ENCODE measurements around the gene EYS. TPM values are rescaled to one million over a fixed set of nuclear protein-coding genes. Genes with fewer than 3 reads are reported as not detected.
"Not testable (repeated sequence)": the region's sequence is repeated elsewhere in the genome, so short reads cannot be mapped to it uniquely, and the experiment has no call there.

The EYS gene
- total and polyA plus RNA-seq, 2 experiments from 2014 or later, result under 0.01 to 0.15 TPM

- Histone ChIP-seq H3K9me3 (ENCODE audit: low read depth) (no peaks in the 10 kb centered on the region), H3K27me3 (no peaks in the 10 kb centered on the region), H3K4me1 (ENCODE audit: low read depth) (no peaks in the 10 kb centered on the region), H3K27ac (no peak overlapping the region), H3K4me3 (no peak overlapping the region), H3K36me3 (no peaks in the 10 kb centered on the region)
- DNase-seq (ENCODE audit: low read depth in 1 of 2, low spot score in 1 of 2), result no peak
- TF ChIP-seq CTCF (IDR thresholded peaks at IDR 0.05; ENCODE audit: low read depth, low read length), result no peak
Observed at GRCh38 chr6:65398851-65399250, 308.2 kb downstream of the EYS start.

GRCh38 chr6:65350530-65350929 lies 356.5 kb downstream of the EYS start:
- no peak for TF ChIP-seq CTCF (IDR thresholded peaks at IDR 0.05; ENCODE audit: low read depth, low read length)
- no peaks in the 10 kb centered on the region for H3K27me3 ChIP-seq
- no peaks in the 10 kb centered on the region for H3K9me3 ChIP-seq (ENCODE audit: low read depth)
- no peak overlapping the region for H3K27ac ChIP-seq
- DNase-seq (ENCODE audit: low read depth in 1 of 2, low spot score in 1 of 2), result no peak
- H3K4me1 ChIP-seq (ENCODE audit: low read depth), result no peaks in the 10 kb centered on the region
- H3K4me3 ChIP-seq, result no peak overlapping the region
- no peaks in the 10 kb centered on the region for H3K36me3 ChIP-seq

- not testable (repeated sequence) for H3K9me3 ChIP-seq (ENCODE audit: low read depth); DNase-seq (ENCODE audit: low read depth in 1 of 2, low spot score in 1 of 2); H3K36me3 ChIP-seq; H3K4me1 ChIP-seq (ENCODE audit: low read depth); H3K4me3 ChIP-seq; H3K27me3 ChIP-seq; H3K27ac ChIP-seq
Observed at GRCh38 chr6:65302655-65303054, 404.4 kb downstream of the EYS start.

- H3K9me3 ChIP-seq (ENCODE audit: low read depth), result no peaks in the 10 kb centered on the region
- no peaks in the 10 kb centered on the region for H3K4me1 ChIP-seq (ENCODE audit: low read depth)
- no peaks in the 10 kb centered on the region for H3K27me3 ChIP-seq
- H3K27ac ChIP-seq, result no peak overlapping the region
- DNase-seq (ENCODE audit: low read depth in 1 of 2, low spot score in 1 of 2), result no peak
- H3K4me3 ChIP-seq, result no peak overlapping the region
- no peaks in the 10 kb centered on the region for H3K36me3 ChIP-seq
- TF ChIP-seq CTCF (IDR thresholded peaks at IDR 0.05; ENCODE audit: low read depth, low read length), result no peak
Observed at GRCh38 chr6:65299236-65299635, 407.8 kb downstream of the EYS start.

GRCh38 chr6:65295812-65296211 lies 411.2 kb downstream of the EYS start:
- no peaks in the 10 kb centered on the region for H3K9me3 ChIP-seq (ENCODE audit: low read depth)
- H3K27me3 ChIP-seq, result no peaks in the 10 kb centered on the region
- no peaks in the 10 kb centered on the region for H3K36me3 ChIP-seq
- H3K4me1 ChIP-seq (ENCODE audit: low read depth), result no peaks in the 10 kb centered on the region
- TF ChIP-seq CTCF (IDR thresholded peaks at IDR 0.05; ENCODE audit: low read depth, low read length), result no peak
- no peak overlapping the region for H3K4me3 ChIP-seq
- H3K27ac ChIP-seq, result no peak overlapping the region
- no peak for DNase-seq (ENCODE audit: low read depth in 1 of 2, low spot score in 1 of 2)

GRCh38 chr6:65289491-65289890 lies 417.5 kb downstream of the EYS start:
- no peak overlapping the region for H3K4me3 ChIP-seq
- TF ChIP-seq CTCF (IDR thresholded peaks at IDR 0.05; ENCODE audit: low read depth, low read length), result no peak
- H3K36me3 ChIP-seq, result no peaks in the 10 kb centered on the region
- peak in 1 of 2 donors; percentile 59 for DNase-seq (ENCODE audit: low read depth in 1 of 2, low spot score in 1 of 2)
- H3K27ac ChIP-seq, result no peak overlapping the region
- H3K4me1 ChIP-seq (ENCODE audit: low read depth), result no peaks in the 10 kb centered on the region
- no peaks in the 10 kb centered on the region for H3K9me3 ChIP-seq (ENCODE audit: low read depth)
- no peaks in the 10 kb centered on the region for H3K27me3 ChIP-seq

Measured in cardiac muscle cell (in vitro differentiated cells and primary cell).